Naive B cell (primary cell): ENCODE measurements around the gene PKNOX2. TPM values are rescaled to one million over a fixed set of nuclear protein-coding genes. Genes with fewer than 3 reads are reported as not detected.

ENCODE experiments used
- ATAC-seq, 2 donors: fragments of 150-1000 bp; cut with Tn5 transposase; 2 replicates each; pipeline ENCODE4 v1.10.0; 2021; ENCODE audit warnings: low read depth in 2 of 2, mild to moderate bottlenecking in 2 of 2, moderate library complexity in 2 of 2
- DNase-seq: peaks from one replicate; pipeline ENCODE4 v3.0.0; 2022
- H3K27ac Mint-ChIP-seq, 6 donors: one replicate each; pipeline ENCODE4 v1.8.0; 2020 to 2022; ENCODE audit warnings: mild to moderate bottlenecking in 6 of 6, mixed read lengths in 6 of 6, moderate library complexity in 5 of 6, inconsistent platforms in 2 of 6
- H3K27me3 Mint-ChIP-seq, 3 donors: one replicate each; pipeline ENCODE4 v1.8.0; 2021 to 2022; ENCODE audit warnings: mixed read lengths in 3 of 3, mild to moderate bottlenecking in 1 of 3
- H3K36me3 Mint-ChIP-seq, 2 donors: one replicate each; pipeline ENCODE4 v1.8.0; 2020 to 2022; ENCODE audit warnings: mixed read lengths in 2 of 2, inconsistent platforms in 1 of 2, mild to moderate bottlenecking in 1 of 2
- H3K4me1 Mint-ChIP-seq, 3 donors: one replicate each; pipeline ENCODE4 v1.8.0; 2020 to 2022; ENCODE audit warnings: mixed read lengths in 3 of 3, inconsistent platforms in 1 of 3, mild to moderate bottlenecking in 1 of 3, moderate library complexity in 1 of 3
- H3K4me3 Mint-ChIP-seq, 8 donors: one replicate each; pipeline ENCODE4 v1.8.0; 2020 to 2022; ENCODE audit warnings: mild to moderate bottlenecking in 8 of 8, mixed read lengths in 8 of 8, moderate library complexity in 8 of 8, inconsistent platforms in 2 of 8
- H3K9me3 Mint-ChIP-seq, 7 donors: one replicate each; pipeline ENCODE4 v1.8.0; 2020 to 2022; ENCODE audit warnings: mixed read lengths in 7 of 7, mild to moderate bottlenecking in 5 of 7, inconsistent platforms in 2 of 7, moderate library complexity in 1 of 7
- polyA plus RNA-seq, 6 donors: library from polyadenylated mRNA; unstranded; fragments of 300-500 nt; fragmentation: Illumina TruSeq; gene quantifications; one replicate each; pipeline ENCODE4 v1.2.3, GENCODE V29; 2021; ENCODE audit warnings: low read depth in 6 of 6

PKNOX2 gene
- polyA plus RNA-seq, 6 donors from 2014 or later: not detected

DNA sequence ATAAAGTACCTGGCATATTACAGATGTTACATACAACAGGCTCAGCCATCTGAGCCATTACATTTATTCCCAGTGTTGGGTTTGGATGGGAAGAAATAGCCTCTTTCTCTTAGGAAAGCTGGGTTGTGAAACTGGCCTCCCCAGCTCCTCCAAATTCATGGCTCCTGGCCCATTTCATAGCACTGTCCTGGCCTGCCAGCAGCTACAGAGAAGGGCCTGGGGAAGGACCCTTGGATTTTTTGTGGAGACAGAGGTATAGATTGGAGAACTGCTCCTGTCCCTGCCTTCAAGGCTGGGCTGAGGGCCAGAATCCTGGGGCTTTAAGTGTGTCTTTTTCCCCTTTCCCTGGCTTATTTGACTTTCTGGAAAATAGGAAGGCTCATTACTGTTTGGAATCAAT lies 18.0 kb downstream of the PKNOX2 start:
- Mint-ChIP-seq H3K4me1 (no peaks in the 10 kb centered on the region), H3K4me3 (no peak overlapping the region), H3K27me3 (peaks cover 30 to 55% (median 51%) of the 10 kb centered on the region in 3 donors), H3K36me3 (no peaks in the 10 kb centered on the region), H3K27ac (no peak overlapping the region), H3K9me3 (peaks cover 0 to 8% (median 4%) of the 10 kb centered on the region in 7 donors)
- ATAC-seq (no peak), DNase-seq (no peak)

DNA sequence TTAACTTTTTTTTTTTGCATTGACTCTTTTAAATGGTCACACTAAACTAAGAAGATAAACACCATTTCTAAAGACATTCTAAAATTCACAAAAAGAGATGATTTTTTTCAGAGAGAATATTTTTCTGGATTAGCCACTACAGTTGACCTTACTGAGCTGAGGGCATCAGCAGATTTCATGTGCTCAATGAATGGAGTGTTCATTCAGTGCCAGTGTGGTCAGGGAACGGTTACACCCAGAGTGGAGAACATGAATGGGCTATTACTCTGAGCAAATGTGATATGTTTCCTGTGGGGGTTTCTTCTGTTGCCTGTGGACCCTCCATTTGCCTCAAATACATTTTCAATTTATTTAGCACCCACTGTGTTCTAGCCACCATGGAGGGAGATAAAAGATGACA lies 19.1 kb downstream of the PKNOX2 start:
- Mint-ChIP-seq H3K36me3 (no peaks in the 10 kb centered on the region), H3K4me1 (no peaks in the 10 kb centered on the region), H3K27ac (no peak overlapping the region), H3K27me3 (peaks cover 32 to 44% (median 41%) of the 10 kb centered on the region in 3 donors), H3K4me3 (no peak overlapping the region), H3K9me3 (peaks cover 0 to 11% (median 4%) of the 10 kb centered on the region in 7 donors)
- DNase-seq (no peak), ATAC-seq (no peak)

DNA sequence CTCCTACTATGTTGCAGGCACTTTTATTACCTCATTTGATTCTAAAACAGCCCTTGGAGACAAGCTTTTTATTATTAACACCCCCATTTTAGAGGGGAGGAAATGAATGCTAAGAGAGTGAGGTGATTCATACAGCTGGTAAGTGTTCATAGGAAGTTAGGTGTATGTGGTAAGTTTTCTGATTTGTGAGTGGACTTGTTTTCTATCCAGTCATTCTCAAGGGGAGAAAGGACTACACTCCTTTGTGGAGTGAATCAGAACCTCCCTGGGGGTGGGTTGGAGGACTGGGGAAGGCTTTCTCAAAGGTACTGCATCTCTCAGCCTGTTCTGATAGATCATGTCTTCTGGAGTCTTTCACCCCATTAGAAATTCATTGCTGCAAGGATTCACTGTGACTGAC lies 23.5 kb downstream of the PKNOX2 start:
- DNase-seq (no peak), ATAC-seq (no peak)
- Mint-ChIP-seq H3K27me3 (peaks cover 48 to 72% (median 55%) of the 10 kb centered on the region in 3 donors), H3K36me3 (peaks cover 0 to 8% of the 10 kb centered on the region in 2 donors), H3K4me3 (no peak overlapping the region), H3K4me1 (no peaks in the 10 kb centered on the region), H3K27ac (no peak overlapping the region), H3K9me3 (peaks cover 2 to 26% (median 11%) of the 10 kb centered on the region in 7 donors)

DNA sequence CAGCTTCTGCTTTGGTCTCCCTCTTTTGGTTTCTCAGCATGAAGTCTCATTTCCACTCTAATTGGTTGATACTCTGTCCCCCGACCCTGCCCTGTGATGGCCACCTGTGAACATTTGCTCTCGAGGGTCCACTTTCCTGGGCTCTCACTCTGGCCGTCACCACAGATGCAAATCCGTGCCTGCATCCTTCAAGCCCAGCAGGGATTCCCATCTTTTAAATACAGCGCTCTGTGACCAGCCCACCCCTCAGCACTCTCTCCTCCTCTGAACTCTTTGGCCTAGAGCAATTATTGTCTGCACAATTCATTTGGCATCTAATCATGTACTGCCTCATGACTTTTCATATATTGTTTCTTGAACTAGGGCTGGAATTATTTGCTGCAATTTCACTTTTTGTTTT lies 26.0 kb downstream of the PKNOX2 start:
- Mint-ChIP-seq H3K27me3 (peaks cover 43 to 76% (median 60%) of the 10 kb centered on the region in 3 donors), H3K27ac (peak overlapping the region in 1 of 6 donors; percentile 1)
- ATAC-seq: no peak

DNA sequence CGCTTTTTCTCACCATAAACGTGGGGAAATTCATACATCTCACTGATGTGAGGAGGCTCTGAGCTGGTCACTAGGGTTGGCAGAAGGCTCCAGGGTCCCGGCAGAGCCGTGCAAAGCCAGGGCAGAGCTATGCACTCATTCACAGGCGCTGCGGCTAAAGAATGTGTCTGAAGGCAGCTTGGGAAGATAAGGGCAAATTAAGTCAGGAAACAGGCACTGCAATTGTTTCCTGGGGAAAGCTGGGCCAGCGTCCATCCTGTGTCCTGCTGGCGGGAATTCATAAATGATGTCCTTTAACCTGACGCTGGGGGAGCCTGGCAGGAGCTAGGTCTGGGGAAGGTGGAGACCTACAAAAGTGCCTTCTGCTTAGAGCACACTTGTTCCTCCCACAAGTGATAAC lies 27.6 kb downstream of the PKNOX2 start:
- no peak overlapping the region for H3K4me3 Mint-ChIP-seq
- ATAC-seq (no peak), DNase-seq (no peak)
- peaks cover 0 to 22% of the 10 kb centered on the region in 2 donors for H3K36me3 Mint-ChIP-seq
- H3K27me3 Mint-ChIP-seq: peaks cover 39 to 63% (median 60%) of the 10 kb centered on the region in 3 donors
- H3K4me1 Mint-ChIP-seq: no peaks in the 10 kb centered on the region
- peaks cover 9 to 29% (median 13%) of the 10 kb centered on the region in 7 donors for H3K9me3 Mint-ChIP-seq
- H3K27ac Mint-ChIP-seq: no peak overlapping the region

More for the DNA sequence above, 26.0 kb downstream of the PKNOX2 start:
- H3K9me3 Mint-ChIP-seq: peaks cover 9 to 37% (median 18%) of the 10 kb centered on the region in 7 donors
- H3K4me3 Mint-ChIP-seq: no peak overlapping the region
- DNase-seq: no peak
- peaks cover 0 to 22% of the 10 kb centered on the region in 2 donors for H3K36me3 Mint-ChIP-seq
- H3K4me1 Mint-ChIP-seq: no peaks in the 10 kb centered on the region

DNA sequence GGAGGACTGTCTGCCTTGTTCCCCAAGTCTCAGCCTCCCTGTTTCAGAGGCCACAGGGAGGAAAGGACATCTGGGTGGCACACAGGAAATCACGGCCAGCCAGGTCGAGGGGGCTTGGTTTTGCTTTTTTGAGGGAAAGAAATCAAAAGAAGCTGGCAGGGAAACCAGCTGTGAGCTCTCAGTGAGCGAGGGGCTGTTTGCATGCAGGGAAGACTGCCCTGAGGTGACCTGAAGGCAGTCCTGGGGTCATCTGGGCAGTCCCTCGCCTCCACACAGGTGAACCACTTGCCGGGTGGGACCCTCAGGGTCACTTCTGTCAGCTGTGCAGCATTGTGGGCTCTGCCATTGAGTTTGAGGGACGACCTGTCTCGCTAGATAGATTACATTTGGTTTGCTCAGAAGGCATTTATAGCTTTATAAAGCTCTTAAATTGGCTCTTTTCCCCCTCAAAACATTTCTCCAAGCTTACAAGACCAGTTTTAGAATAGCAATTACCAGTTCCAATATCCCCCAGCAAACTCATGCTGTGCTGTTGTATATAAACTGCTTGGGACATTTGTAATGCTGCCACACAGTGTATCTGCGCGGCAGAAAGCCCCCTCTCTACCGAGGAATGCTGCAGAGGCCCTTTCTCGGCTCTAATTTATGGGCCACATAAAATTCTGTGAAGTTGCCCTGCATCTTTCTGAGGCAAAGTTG lies 28.3 kb downstream of the PKNOX2 start:
- H3K9me3 Mint-ChIP-seq: peaks cover 9 to 28% (median 11%) of the 10 kb centered on the region in 7 donors
- no peak overlapping the region for H3K4me3 Mint-ChIP-seq
- H3K36me3 Mint-ChIP-seq: peaks cover 0 to 22% of the 10 kb centered on the region in 2 donors
- H3K4me1 Mint-ChIP-seq: no peaks in the 10 kb centered on the region
- H3K27me3 Mint-ChIP-seq: peaks cover 37 to 65% (median 63%) of the 10 kb centered on the region in 3 donors
- ATAC-seq: no peak
- no peak for DNase-seq
- H3K27ac Mint-ChIP-seq: no peak overlapping the region

DNA sequence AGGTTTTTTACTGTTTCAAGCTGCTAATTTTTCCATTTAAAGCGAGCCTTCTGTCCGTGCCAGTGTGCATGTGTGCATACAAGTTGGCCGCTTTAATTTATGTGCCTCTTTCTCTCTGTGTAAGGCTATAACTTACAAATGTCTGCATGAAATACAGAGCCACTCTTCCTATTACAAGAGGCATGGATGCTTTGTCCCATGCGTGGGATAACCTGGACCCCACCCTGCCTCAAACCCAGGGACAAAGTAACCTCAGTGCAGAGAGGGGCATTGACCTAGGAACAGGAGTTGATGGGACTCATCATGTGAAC lies 28.8 kb downstream of the PKNOX2 start:
- ATAC-seq (no peak), DNase-seq (no peak)
- Mint-ChIP-seq H3K4me3 (no peak overlapping the region), H3K9me3 (peaks cover 9 to 28% (median 11%) of the 10 kb centered on the region in 7 donors), H3K36me3 (peaks cover 0 to 22% of the 10 kb centered on the region in 2 donors), H3K4me1 (no peaks in the 10 kb centered on the region), H3K27me3 (peaks cover 38 to 70% (median 68%) of the 10 kb centered on the region in 3 donors), H3K27ac (no peak overlapping the region)

DNA sequence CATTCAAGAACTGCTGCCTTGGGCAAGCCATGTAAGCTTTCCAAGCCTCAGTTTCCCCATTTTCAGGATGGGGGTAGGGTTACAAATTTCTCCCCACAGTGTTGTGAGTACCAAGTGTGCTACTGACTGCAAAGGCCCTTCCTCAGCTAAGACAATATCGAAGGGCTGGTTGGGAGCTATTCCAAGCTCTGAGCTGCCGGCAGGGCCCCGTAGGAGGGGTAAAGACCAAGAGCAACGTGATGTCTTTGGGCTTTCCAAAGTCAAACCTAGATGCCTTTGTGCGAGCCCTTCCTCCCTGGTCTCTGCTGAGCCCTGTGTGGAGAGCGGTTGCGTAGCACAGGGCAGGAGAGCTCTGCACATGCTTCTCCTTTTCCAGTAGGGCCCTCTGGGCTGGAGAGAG lies 29.3 kb downstream of the PKNOX2 start:
- no peak for DNase-seq
- Mint-ChIP-seq H3K4me1 (no peaks in the 10 kb centered on the region), H3K9me3 (peaks cover 9 to 28% (median 11%) of the 10 kb centered on the region in 7 donors), H3K27me3 (peaks cover 39 to 74% (median 70%) of the 10 kb centered on the region in 3 donors), H3K27ac (no peak overlapping the region), H3K36me3 (peaks cover 0 to 22% of the 10 kb centered on the region in 2 donors), H3K4me3 (no peak overlapping the region)
- ATAC-seq: no peak

DNA sequence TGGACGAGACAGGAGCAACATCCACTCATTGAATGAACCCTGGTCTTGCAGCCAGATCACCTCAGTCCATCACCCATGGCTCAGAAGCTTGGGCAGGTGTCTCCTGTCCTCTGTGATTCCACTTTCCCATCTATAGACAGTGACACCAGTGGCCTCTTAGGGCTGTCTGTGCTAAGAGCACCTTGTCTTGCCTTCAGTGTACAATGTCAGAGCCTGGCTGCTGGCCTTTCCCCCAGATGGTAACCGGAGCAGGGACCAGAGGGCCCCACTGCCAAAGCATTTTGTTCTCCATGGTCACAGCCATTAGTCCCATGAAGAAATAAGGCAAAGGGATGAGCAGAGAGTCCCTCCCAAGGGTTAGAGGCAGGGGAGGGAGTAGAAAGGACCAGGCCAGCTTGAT lies 35.4 kb downstream of the PKNOX2 start:
- no peak for ATAC-seq

DNA sequence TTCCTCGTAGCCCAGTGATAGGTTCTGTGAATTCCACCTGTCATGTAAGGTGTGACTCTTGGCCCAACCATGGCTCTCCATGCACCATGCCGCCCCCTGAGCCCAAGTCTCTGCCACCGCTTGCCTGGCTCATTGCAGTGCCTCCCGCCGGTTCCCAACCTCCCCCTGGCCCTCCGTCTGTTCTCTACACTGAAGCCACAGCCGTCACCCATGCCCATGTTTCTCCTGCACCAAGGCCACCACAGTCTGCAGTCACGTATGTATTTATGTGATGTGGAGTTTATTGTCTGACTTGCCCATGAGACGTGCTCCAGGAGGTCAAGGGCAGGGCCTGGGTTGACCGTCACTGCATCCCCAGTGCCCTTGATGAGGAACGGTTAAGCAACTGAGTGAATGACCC lies 35.9 kb downstream of the PKNOX2 start:
- no peaks in the 10 kb centered on the region for H3K36me3 Mint-ChIP-seq

More for the DNA sequence above, 35.4 kb downstream of the PKNOX2 start:
- Mint-ChIP-seq H3K27me3 (peaks cover 10 to 30% (median 29%) of the 10 kb centered on the region in 3 donors), H3K4me3 (no peak overlapping the region), H3K9me3 (peaks cover 0 to under 1% (median 0%) of the 10 kb centered on the region in 7 donors), H3K36me3 (peaks cover 0 to 1% of the 10 kb centered on the region in 2 donors), H3K4me1 (no peaks in the 10 kb centered on the region), H3K27ac (no peak overlapping the region)
- DNase-seq: no peak

DNA sequence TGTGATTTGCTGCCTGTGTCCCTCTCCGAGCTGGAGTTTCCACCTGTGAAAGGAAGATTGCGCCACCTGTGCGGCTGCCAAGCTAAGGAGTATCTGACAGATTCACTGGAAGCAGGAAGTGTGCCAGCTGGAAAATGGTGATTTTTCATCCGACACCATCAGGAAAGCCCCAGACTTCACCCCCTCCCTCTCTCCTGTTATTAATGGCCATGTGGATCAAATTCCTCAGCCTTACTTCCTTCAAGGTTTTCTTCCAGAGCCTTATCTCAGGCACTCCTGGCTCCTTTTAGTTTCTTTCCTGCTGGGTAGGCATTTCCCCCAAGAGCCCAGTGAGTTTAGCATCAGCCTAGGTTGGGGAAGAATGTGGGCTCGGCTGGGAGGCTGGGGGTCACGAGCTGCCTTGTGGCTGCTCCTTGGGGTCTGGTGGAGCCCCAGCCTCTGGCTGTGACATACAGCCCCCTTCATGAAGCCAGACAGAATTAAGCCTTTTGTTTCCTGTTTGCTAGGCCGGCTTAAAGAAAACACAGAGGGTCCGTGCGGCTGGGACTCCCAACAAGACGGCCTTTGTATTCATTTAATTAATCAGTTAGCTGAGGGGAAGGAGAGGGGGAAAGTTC lies 37.1 kb downstream of the PKNOX2 start:
- no peaks in the 10 kb centered on the region for H3K4me1 Mint-ChIP-seq
- no peak for ATAC-seq

More for the DNA sequence above, 35.9 kb downstream of the PKNOX2 start:
- Mint-ChIP-seq H3K27ac (peak overlapping the region in 1 of 6 donors; percentile 28), H3K27me3 (peaks cover 10 to 25% (median 24%) of the 10 kb centered on the region in 3 donors), H3K4me3 (no peak overlapping the region), H3K9me3 (no peaks in the 10 kb centered on the region), H3K4me1 (no peaks in the 10 kb centered on the region)
- DNase-seq (no peak), ATAC-seq (no peak)

DNA sequence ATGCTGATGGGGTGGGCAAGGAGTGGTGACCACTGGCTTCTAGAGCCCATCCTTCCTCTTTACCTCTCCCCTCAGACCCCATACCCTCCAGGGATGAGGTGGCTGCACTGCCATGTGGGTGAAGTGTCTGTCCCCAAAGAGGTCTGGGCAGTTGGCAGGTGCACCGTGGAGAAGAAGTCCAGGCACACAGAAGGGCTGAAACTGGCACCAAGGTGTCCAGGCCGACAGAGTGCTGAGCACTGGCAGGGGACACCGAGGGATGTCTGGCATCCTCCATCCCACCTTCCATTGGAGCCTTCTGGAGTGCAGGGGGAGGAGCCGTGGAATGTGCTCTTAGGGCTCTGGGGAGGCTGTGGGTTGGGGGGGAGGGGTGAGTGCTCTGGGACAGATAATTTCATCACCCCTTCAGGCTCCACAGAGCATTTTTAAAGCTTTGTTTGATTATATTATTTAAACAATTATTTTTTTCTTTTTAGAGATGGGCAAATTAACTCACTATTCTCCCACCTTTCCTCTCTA lies 37.9 kb downstream of the PKNOX2 start:
- Mint-ChIP-seq H3K27ac (no peak overlapping the region), H3K9me3 (no peaks in the 10 kb centered on the region), H3K4me3 (no peak overlapping the region), H3K36me3 (no peaks in the 10 kb centered on the region), H3K27me3 (peaks cover 16 to 24% (median 23%) of the 10 kb centered on the region in 3 donors), H3K4me1 (no peaks in the 10 kb centered on the region)
- ATAC-seq: no peak
- no peak for DNase-seq

More for the DNA sequence above, 37.1 kb downstream of the PKNOX2 start:
- DNase-seq: no peak
- Mint-ChIP-seq H3K27ac (peak overlapping the region in 1 of 6 donors; percentile 39), H3K36me3 (no peaks in the 10 kb centered on the region), H3K4me3 (no peak overlapping the region), H3K27me3 (peaks cover 16 to 24% (median 23%) of the 10 kb centered on the region in 3 donors), H3K9me3 (no peaks in the 10 kb centered on the region)

DNA sequence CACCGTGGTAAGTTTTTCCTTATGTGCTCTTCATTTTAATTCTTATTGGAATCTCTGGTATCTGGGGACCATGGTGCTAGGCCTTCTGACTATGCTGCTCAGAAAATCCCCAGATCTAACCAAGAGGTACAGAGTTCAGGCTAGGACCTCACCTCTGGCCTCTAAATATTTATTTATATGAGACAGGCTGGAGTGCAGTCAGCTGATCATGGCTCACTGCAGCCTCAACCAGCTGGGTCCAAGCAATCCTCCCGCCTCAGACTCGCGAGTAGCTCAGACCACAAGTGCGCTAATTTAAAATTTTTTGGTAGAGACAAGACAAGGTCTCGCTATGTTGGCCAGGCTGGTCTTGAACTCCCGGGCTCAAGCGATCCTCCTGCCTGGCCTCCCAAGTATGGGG lies 38.4 kb downstream of the PKNOX2 start:
- peaks cover 16 to 20% (median 19%) of the 10 kb centered on the region in 3 donors for H3K27me3 Mint-ChIP-seq
- ATAC-seq (no peak), DNase-seq (no peak)
- no peaks in the 10 kb centered on the region for H3K9me3 Mint-ChIP-seq
- no peaks in the 10 kb centered on the region for H3K36me3 Mint-ChIP-seq
- H3K4me1 Mint-ChIP-seq: no peaks in the 10 kb centered on the region
- H3K27ac Mint-ChIP-seq: no peak overlapping the region
- no peak overlapping the region for H3K4me3 Mint-ChIP-seq
